GM12878 (cell line): ENCODE measurements around the gene EML1. TPM values are rescaled to one million over a fixed set of nuclear protein-coding genes. Genes with fewer than 3 reads are reported as not detected.

Experiments used
- ATAC-seq: fragments of 200-7000 bp; cut with Tn5 transposase; 3 replicates; pipeline ENCODE4 v1.9.1; 2020; ENCODE audit warnings: mild to moderate bottlenecking, moderate library complexity
- BruUV-seq: library from RNA; stranded (reverse); fragments of 400-500 nt; replicated peaks from 2 replicates; lab custom pipeline; 2021; lab: Mats Ljungman, UMichigan
- CTCF ChIA-PET: fragments of 300-600 bp; sonication (Branson Sonifier 250); formaldehyde crosslinking; extraction: SDS; loops from one replicate; lab custom pipeline; 2021; ENCODE audit warnings: inconsistent platforms; lab: Yijun Ruan, JAX
- POLR2A ChIA-PET: fragments of 350-600 bp; formaldehyde crosslinking; extraction: SDS; loops from one replicate; lab custom pipeline; 2021; ENCODE audit warnings: inconsistent platforms; lab: Charles Lee
- RAD21 ChIA-PET: fragments of 300-600 bp; sonication (Branson Sonifier 250); formaldehyde crosslinking; loops from one replicate; lab custom pipeline; 2023; ENCODE audit warnings: antibody characterized with exemption; ENCODE audit not compliant: unreplicated experiment; lab: Charles Lee
- SMC1A ChIA-PET: fragments of 300-600 bp; sonication (Branson Sonifier 250); formaldehyde crosslinking; loops from one replicate; lab custom pipeline; 2023; ENCODE audit not compliant: unreplicated experiment, uncharacterized antibody; lab: Charles Lee
- DNase-seq: peaks from one replicate; pipeline ENCODE4 v3.0.0-alpha.2; 2011; ENCODE audit warnings: low read depth, low spot score
- FAIRE-seq: peaks from 3 replicates; lab custom pipeline; 2011; peaks lifted over from hg19 to GRCh38; lab: Jason Lieb, UNC
- H2AFZ ChIP-seq: 2 replicates; pipeline ENCODE4 v1.6.0; 2011; ENCODE audit warnings: low read depth, low read length, control low read depth; ENCODE audit not compliant: control insufficient read depth
- H3K27ac ChIP-seq: 2 replicates; pipeline ENCODE4 v1.5.1; 2011; ENCODE audit warnings: control low read depth; ENCODE audit not compliant: control insufficient read depth, insufficient read depth
- H3K27me3 ChIP-seq, 2 experiments: replicated peaks in 1 of 2; 2 replicates each; pipeline versions ENCODE4 v1.6.0 to v1.6.1; 2011; ENCODE audit warnings: low read length in 1 of 2; ENCODE audit not compliant: control insufficient read depth in 2 of 2, insufficient read depth in 2 of 2
- H3K36me3 ChIP-seq, 2 experiments: 2 replicates each; pipeline ENCODE4 v1.5.1; 2011; ENCODE audit warnings: low read length in 1 of 2; ENCODE audit not compliant: control insufficient read depth in 2 of 2, insufficient read depth in 2 of 2
- H3K4me1 ChIP-seq: 2 replicates; pipeline ENCODE4 v1.6.1; 2011; ENCODE audit warnings: mild to moderate bottlenecking, low read length, moderate library complexity, mixed read lengths; ENCODE audit not compliant: control insufficient read depth, insufficient read depth
- H3K4me2 ChIP-seq: 2 replicates; pipeline ENCODE4 v1.6.0; 2011; ENCODE audit warnings: control low read depth; ENCODE audit not compliant: control insufficient read depth, insufficient read depth
- H3K4me3 ChIP-seq: fragments of 200-600 bp; sonication (generic); 2 replicates; pipeline ENCODE4 v1.5.1; 2016
- H3K79me2 ChIP-seq: 2 replicates; pipeline ENCODE4 v1.6.0; 2011; ENCODE audit warnings: low read length; ENCODE audit not compliant: control insufficient read depth, insufficient read depth
- H3K9ac ChIP-seq: 2 replicates; pipeline ENCODE4 v1.8.0; 2011; ENCODE audit warnings: low read length, control low read depth, mixed read lengths; ENCODE audit not compliant: control insufficient read depth, insufficient read depth
- H3K9me3 ChIP-seq: replicated peaks from 3 replicates; pipeline ENCODE4 v1.5.1; 2011; ENCODE audit warnings: mild to moderate bottlenecking, low read length; ENCODE audit not compliant: control insufficient read depth, insufficient read depth
- H4K20me1 ChIP-seq: 2 replicates; pipeline ENCODE4 v1.6.0; 2011; ENCODE audit not compliant: control insufficient read depth, insufficient read depth
- ATF3 ChIP-seq: IDR thresholded peaks from 2 replicates; pipeline ENCODE4 v1.6.1; 2011; ENCODE audit warnings: low read depth, mild to moderate bottlenecking, low read length, moderate library complexity, borderline replicate concordance; ENCODE audit errors: extremely low read depth
- BRCA1 ChIP-seq: IDR thresholded peaks from 2 replicates; pipeline ENCODE4 v1.6.1; 2011; ENCODE audit warnings: low read depth, low read length, improper control_type of control experiment
- HSF1 ChIP-seq: fragments of 150-350 bp; IDR thresholded peaks from 2 replicates; pipeline ENCODE4 v1.6.1; 2014; ENCODE audit warnings: mild to moderate bottlenecking, low read depth, low read length
- MEF2B ChIP-seq: fragments of 450-650 bp; IDR thresholded peaks from 2 replicates; pipeline ENCODE4 v1.6.1; 2018; ENCODE audit warnings: mild to moderate bottlenecking, moderate library complexity; ENCODE audit not compliant: partially characterized antibody, poor library complexity, severe bottlenecking
- RB1 ChIP-seq: fragments of 450-650 bp; formaldehyde crosslinking; IDR thresholded peaks from 2 replicates; pipeline ENCODE4 v1.6.1; 2017; ENCODE audit warnings: mild to moderate bottlenecking, borderline replicate concordance
- SKIL ChIP-seq: fragments of 450-650 bp; IDR thresholded peaks from 2 replicates; pipeline ENCODE4 v1.6.1; 2017; ENCODE audit warnings: mild to moderate bottlenecking, low read depth, inconsistent platforms; ENCODE audit not compliant: poor library complexity, severe bottlenecking
- SMC3 ChIP-seq: IDR thresholded peaks from 2 replicates; pipeline ENCODE4 v1.6.1; 2011; ENCODE audit warnings: low read length, improper control_type of control experiment, borderline replicate concordance
- WGBS: methylation state at CpG from one replicate; pipeline ENCODE4 v1.1.6; 2016; ENCODE audit warnings: low lambda C conversion rate; ENCODE audit not compliant: insufficient replicate concordance, insufficient coverage; ENCODE audit errors: missing lambda C conversion rate; 5-methylcytosine and 5-hydroxymethylcytosine counted together
- in situ Hi-C: fragments of 300-500 bp; cut with MboI; formaldehyde crosslinking; loops from 9 replicates; pipeline ENCODE4 v1.14.3; 2018; ENCODE audit warnings: mixed read lengths
- intact Hi-C: fragments of 100-400 bp; cut with micrococcal nuclease; formaldehyde crosslinking; loops from one replicate; pipeline ENCODE4 v1.14.2; 2022; ENCODE audit not compliant: unreplicated experiment
- polyA plus RNA-seq, 11 experiments: library from polyadenylated mRNA; depleted of rRNA in 4 of 11; unstranded in 6 of 11; stranded (reverse) in 5 of 11; fragments of >200 nt; fragmentation: Nextera tagmentation in 4 of 11; fragmentation: Illumina TruSeq in 1 of 11; extraction: Ambion mirVana in 4 of 11; extraction: Trizol in 1 of 11; gene quantifications; 1 replicate in 1 of 11; 2 replicates in 10 of 11; pipeline versions ENCODE4 v1.2.1 to v1.2.3, GENCODE V29; 2011 to 2016; ENCODE audit warnings: inconsistent platforms in 2 of 11, missing spikeins in 2 of 11, low read depth in 1 of 11
- total RNA-seq, 4 experiments: library from RNA; depleted of rRNA in 3 of 4; stranded (reverse); fragments of >200 nt in 3 of 4; fragmentation: Illumina TruSeq in 1 of 4; extraction: Trizol in 1 of 4; gene quantifications; 2 replicates each; pipeline versions ENCODE4 v1.2.1 to v1.2.3, GENCODE V29; 2013 to 2021

EML1 gene
- total and polyA plus RNA-seq, 10 of the 15 experiments (the other 5 are each of a cell fraction or from before 2014, with no cell fraction given): 0.05 to 3.4 (median 0.11) TPM; not detected in 3

GRCh38 chr14:99916091-99916383, 122.8 kb downstream of the EML1 start (continued):
- no peak for TF ChIP-seq SKIL

GRCh38 chr14:99918781-99919180, 125.6 kb downstream of the EML1 start:
- POLR2A ChIA-PET: no interaction called here
- RAD21 ChIA-PET: no interaction called here
- Histone ChIP-seq H3K79me2 (no peaks in the 10 kb centered on the region), H3K4me3 (no peak overlapping the region), H4K20me1 (no peaks in the 10 kb centered on the region), H3K27ac (no peak overlapping the region), H3K36me3 (no peaks in the 10 kb centered on the region), H3K9me3 (no peaks in the 10 kb centered on the region), H3K4me2 (no peak overlapping the region), H2AFZ (no peak overlapping the region), H3K27me3 (no peaks in the 10 kb centered on the region; a peak in 1 of 4 replicates), H3K4me1 (no peaks in the 10 kb centered on the region), H3K9ac (no peak overlapping the region)
- no TSS peak for BruUV-seq
- in situ Hi-C loops: no loop called here
- SMC1A ChIA-PET: no interaction called here
- TF ChIP-seq RB1: no peak
- no peak for TF ChIP-seq SMC3
- no peak for TF ChIP-seq HSF1
- no peak for TF ChIP-seq ATF3
- TF ChIP-seq BRCA1: no peak
- no peak for TF ChIP-seq MEF2B
- intact Hi-C loops: no loop called here
- CTCF ChIA-PET: interaction anchor here (1.5 to 2.4 kb wide), 3 partner anchors 11 to 28 kb away, joined by 3 to 15 read pairs (median 5); no protein-coding TSS in a partner anchor
- FAIRE-seq (no peak), DNase-seq (no peak), ATAC-seq (no peak)
- 43% methylated on average over 6 of the region's 6 CpGs for WGBS
